ENCODE data around the gene NPY5R.

- TF ChIP-seq CTCF (IDR thresholded peaks at IDR 0.05; ENCODE audit: low read depth, low read length, poor library complexity, severe bottlenecking): no peak
- TF ChIP-seq EZH2phosphoT487 (IDR thresholded peaks at IDR 0.05; ENCODE audit: borderline replicate concordance, low read length): no peak
Observed at GRCh38 chr4:163372029-163372428, 28.3 kb downstream of the NPY5R start.
